ENCODE results near the gene NOC2L.

DNA sequence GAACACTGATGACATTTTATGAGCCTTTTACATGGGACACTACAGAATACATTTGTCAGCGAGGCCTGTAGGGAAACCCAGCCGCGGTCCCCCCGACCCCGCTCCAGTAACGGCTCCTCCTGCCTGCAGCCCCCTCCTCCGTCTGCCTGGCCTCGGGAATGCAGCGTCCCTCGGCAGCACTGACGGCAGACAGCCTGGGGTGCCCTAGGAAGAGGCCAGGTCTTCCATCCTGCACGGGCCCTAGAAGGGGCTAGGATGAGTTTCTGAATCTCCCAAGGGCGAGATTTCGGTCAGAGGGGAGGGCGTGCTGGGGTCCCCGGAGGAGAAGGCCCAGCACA is 26.9 kb downstream of the NOC2L start:
- TF ChIP-seq, protein P1, sequence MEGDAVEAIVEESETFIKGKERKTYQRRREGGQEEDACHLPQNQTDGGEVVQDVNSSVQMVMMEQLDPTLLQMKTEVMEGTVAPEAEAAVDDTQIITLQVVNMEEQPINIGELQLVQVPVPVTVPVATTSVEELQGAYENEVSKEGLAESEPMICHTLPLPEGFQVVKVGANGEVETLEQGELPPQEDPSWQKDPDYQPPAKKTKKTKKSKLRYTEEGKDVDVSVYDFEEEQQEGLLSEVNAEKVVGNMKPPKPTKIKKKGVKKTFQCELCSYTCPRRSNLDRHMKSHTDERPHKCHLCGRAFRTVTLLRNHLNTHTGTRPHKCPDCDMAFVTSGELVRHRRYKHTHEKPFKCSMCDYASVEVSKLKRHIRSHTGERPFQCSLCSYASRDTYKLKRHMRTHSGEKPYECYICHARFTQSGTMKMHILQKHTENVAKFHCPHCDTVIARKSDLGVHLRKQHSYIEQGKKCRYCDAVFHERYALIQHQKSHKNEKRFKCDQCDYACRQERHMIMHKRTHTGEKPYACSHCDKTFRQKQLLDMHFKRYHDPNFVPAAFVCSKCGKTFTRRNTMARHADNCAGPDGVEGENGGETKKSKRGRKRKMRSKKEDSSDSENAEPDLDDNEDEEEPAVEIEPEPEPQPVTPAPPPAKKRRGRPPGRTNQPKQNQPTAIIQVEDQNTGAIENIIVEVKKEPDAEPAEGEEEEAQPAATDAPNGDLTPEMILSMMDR (IDR thresholded peaks at IDR 0.05 in 4 of 5, conservative IDR thresholded peaks at IDR 0.05 in 1 of 5) = no peak
- no peak for TF ChIP-seq POLR2A (IDR thresholded peaks at IDR 0.05)

Measured in gastrocnemius medialis (tissue), 4 donors.